Measurements from ENCODE around the gene TNFAIP8L3.

The TNFAIP8L3 gene

DNA sequence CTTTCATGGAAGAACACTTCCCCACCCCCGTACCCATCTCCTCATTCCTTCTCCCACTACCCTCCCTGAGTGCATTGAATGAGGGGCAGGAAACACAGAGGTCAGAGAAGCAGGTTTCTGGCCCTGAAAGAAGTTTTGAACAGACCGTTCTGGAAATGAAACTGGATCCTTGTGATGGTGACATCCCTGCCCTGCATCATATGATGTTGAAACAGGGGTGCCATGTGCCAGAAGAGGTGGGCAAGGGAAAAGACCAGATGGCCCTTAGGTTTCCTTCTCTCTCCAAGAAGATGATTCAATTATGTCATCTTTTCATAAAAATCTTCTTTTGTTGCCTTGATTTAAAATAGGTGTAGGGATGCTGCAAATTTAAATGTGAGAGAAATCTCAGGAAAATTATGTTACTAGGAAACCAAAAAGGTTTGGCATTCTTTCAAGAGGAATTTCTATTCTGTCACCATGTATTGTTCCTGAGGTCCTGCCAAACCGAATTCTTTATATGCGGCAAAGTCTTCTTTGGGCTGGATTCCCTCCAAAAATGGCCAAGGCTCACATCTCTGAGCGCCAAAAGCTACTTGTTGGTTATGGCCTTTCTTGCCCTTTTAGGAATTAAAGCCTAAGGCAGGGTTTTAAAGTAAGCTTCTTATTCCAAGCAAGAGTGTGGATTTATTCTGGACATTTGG lies 19.9 kb upstream of the TNFAIP8L3 start:
- DNase-seq = no peak

DNA sequence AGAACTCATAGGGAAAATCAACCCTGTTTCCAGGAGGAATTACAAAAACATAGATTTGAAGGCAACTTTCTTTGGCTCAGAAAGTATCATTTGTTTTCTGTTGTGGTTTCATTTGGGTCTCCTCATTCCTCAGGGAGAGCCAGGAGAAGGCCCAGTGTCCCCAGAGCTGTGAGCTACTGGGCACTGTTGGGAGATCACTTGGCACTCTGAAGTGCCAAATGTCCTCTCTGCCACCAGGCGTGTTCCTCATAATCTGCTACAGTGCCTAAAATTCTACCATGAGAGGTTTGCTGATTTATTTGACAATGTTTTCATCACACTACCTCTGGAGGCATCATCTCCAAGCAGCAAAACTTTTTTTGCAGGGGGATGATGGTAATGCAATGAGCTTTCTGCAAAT lies 17.4 kb upstream of the TNFAIP8L3 start:
- no peak for DNase-seq

DNA sequence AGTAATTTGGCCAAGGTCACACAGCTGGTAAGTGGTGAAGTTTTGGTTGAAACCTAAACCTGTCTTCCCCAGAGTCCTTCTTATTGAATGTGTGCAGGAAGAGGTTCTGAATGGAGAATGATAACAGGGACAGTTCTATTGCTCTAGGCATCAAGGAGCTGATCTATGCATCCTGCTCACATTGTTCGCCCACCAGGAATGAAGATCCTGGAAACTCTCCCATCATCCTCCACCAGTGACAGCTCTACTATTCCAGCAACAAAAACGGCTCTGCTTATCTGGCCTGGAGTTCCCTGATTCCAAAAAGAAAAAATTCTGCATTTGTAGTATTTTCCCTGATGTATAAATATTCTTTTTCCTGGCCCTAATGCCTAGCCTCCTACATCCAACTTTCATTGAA lies 16.4 kb upstream of the TNFAIP8L3 start:
- no peak for DNase-seq

DNA sequence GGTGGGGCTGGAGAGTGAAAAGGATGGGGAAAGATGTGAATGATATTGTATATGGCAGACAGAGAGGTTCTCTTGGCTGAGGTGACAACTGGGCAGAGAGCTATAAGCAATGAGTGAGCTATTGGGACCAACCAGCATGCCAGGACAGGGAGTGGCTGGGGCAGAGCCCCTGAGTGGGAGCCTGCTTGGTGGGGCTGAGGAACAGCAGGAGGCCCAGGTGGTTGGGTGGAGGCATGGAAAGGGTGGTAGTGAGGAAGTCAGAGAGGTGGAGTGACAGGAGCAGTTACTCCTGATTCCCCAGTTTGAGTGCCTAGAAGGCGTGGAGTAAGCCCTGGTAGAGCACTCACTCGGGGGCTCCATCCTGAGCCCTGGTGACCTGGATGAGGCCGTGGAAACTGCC lies 15.5 kb upstream of the TNFAIP8L3 start:
- DNase-seq = no peak

DNA sequence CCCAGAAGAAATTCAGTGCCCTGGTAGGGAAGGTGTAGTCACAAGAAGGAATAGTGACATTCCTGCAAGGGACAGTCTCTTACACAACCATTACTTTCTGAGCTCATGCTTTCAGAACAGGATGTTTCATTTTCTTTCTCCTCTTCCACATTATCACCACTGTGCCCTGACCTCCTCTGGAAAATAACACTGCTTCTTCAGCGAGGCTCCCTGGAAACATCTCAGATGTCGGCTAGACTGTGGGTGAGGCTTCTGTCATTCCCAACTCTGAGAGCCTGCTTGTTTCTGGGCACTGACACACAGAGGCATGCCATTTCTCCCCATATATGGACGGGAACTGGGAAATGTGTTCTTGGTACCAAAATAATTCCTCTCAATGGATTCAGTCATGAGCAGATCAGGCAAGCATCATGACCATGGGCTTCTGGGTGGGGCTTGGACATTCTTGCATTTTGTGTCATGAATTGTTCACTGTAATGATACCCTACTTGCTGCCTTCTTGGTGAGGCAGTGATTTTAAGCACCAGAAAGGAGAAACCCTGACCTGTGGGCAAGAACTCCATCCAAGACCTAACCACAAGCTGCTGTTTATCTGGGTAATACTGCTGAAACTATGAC lies 14.3 kb upstream of the TNFAIP8L3 start:
- DNase-seq = no peak

DNA sequence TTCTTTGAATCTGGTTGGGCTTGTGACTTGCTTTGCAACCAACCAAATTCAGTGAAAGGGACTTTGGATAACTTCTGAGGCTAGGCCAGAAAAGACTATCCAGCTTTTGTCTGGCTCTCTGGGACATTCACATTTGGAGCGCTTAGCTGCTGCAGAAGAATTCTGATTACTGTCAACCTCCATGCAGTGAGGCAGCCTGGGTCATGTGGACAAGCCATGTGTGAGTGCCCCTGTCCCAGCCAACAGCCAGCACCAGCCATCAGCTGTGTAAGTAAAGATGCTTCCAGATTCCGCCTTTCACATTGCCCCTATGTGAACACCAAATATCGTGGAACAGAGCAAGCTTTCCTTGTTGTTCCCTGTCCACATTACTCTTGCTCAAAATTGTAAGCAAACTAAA lies 12.9 kb upstream of the TNFAIP8L3 start:
- no peak for DNase-seq

DNA sequence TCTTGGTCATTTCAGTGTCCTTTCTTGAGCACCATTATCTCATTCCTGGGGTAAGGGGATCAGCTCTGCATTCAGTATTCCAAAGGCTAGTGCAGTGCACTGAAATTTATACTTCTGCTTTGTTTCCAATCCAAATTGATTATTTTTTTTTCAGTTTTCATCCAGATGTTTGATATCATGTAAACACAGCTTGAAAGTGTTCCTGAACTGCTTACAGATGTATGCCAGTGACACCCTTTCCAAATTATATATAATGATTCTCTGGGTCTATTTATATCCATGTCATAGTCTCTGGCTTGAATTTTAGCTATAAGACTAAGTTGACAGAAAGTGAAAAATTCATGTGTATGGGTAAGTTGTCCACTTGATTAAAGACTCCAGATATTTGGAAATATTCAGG lies 11.8 kb upstream of the TNFAIP8L3 start:
- no peak for DNase-seq

DNA sequence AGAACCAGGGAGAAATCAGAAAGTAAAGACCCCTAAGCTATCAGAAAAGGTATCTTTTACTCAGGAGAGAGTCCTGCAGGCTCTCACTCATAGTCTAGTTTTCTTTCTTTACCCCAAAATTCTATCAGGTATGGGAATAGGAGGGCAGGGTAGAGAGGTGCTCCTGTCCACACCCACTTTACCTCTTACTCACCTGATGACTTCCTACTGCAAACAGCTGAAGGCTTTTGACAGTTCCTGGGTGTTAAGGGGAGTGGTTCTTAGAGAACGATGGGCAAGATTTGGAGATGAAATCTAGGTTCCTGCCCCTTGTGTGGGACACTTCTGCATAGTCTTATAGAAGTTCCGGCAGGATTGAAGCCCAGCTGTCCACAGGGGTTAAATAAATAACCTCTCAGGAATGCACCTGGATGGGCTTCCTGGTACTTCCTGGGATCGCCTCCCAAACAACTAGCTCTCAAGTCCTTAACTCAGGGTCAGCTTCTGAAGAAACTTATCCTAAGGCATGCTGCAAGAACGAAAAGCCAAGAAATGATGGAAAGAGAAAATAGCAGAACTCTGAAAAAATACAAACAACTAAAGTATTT lies 10.8 kb upstream of the TNFAIP8L3 start:
- no peak for DNase-seq

DNA sequence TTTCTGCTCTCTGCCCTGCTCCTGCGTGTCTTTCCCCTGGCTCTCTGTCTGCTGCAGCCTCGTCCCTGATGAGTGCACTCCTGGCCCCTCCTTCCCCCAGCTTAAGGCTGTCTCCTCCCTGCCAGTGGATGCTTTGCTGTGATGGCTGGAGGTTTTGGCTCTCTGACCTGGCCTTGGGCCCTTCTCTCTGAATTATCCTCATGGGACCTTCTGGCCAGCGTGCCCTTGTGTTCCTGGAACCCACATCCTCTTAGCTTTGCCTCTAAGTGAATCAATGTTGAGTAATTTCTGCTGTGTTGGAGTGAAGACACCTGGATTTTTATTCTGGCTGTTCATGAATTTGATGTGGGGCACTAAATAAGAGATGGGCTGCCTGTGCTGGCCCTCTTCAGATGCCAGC lies 9.8 kb upstream of the TNFAIP8L3 start:
- DNase-seq = no peak

DNA sequence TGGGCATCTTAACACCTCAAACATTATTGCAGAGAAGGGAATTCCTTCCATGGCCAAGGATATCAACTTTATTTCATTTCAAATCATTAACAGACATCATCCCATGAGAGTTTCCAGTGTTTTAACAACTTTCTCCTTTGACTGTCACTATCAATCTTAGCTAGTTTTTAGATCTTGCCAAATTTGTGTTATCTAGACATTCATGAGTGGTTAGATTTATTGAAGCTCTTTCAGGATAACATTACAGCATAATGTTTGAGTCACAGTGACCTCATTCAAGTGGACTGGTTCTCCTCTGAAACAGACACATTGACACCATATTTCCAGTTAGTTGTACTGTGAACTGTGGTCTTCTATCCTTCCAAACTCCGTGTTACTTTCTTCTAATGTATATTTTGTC lies 8.6 kb upstream of the TNFAIP8L3 start:
- DNase-seq = no peak

DNA sequence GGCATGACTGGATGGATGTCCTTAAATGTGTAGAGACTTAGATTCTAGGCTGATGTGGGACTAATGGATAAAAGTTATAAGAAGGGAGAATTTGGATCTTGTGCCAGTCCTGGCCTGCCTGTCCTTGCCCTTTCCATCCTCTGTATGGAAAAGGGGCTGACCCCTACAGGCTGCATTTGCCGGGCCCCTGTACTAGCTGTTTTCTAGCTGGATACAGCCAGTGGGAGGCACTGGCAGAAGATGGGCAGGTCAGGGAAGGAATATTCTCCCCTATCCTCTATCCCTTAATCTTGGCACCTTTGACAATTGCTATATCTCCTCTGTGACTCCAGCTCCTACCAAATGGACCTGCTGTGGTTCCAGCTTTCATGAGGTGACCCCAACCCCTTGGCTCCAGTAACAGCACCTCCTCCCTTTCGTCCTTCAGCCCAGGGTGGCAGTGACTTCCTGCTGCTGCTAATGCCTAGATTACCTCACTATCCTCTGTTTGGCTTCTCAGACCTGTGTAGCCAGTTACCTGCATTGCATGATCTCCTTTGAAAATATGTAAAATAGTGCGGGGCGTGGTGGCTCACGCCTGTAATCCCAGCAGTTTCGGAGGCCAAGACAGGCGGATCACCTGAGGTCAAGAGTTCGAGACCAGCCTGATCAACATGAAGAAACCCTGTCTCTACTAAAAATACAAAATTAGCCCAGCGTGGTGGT lies 6.2 kb upstream of the TNFAIP8L3 start:
- no peak for DNase-seq

DNA sequence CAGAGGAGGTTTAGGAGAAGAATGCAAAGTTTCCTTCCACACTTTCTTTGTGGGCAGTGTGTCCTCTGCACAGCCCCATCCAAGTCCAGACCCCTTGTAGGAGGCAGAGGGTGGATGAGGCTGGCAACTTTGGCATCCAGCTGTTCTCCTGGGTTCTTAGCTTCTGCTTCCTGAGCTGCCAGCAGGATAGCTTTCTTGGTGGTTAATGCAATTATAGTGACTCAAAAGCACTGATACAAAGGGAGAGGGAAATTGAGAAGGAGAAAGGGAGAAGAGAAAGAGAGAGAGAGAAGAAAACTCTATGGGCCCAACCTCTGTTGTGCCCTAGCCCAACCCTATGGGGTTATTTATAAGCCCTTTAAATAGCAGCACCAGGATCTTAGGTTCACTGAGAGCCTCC lies 4.5 kb upstream of the TNFAIP8L3 start:
- no peak for DNase-seq

DNA sequence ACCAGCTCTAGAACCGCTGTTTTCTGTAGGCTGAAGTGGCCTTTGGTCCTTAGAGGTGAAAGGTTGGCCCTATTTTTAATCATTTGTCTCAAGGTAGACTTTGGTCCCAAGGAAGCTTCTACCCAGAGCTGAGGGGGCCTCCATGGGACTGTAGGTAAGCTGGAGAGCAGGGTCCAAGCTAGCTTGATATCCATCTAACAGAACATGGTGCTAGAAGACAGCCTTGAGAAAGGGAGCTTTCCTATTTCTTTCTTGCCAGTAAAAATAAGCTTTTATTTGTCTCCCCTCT lies 3.6 kb upstream of the TNFAIP8L3 start:
- no peak for DNase-seq

DNA sequence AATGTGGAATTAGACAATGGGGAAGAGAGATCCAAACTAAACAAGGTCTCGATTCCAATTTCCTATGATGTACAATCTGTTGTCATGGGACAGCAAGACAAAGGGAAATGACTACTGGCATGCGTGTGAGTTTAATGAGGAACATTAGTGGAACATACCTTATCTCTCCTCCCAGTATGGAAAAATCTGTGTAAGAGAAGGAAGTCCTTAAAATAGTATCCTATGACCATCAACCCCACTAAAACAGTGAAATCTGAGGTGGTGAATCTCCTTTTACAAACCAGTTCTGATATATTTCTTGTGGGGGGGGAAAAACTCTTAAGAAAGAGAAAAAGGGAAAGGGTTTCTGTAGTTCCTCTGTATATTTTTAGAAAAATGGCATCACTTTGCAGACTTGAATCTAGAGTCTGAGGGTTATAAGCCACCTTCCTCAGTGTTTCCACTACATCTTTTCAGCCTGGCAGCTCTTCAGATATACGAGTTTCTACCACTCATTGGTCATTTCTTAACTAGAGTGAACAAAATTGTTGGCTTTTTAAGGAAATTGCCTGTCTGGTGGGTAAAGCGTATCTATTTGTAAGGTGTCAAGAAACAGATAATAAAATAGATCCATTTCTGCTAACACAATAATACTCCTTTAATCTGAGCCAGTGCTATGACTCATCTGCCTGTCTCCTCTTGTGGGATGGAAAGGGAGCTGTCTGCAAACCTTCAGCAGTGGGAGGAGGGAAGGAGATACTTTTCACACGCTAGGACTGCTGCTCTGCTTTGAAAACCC lies 3.0 kb upstream of the TNFAIP8L3 start:
- no peak for DNase-seq

DNA sequence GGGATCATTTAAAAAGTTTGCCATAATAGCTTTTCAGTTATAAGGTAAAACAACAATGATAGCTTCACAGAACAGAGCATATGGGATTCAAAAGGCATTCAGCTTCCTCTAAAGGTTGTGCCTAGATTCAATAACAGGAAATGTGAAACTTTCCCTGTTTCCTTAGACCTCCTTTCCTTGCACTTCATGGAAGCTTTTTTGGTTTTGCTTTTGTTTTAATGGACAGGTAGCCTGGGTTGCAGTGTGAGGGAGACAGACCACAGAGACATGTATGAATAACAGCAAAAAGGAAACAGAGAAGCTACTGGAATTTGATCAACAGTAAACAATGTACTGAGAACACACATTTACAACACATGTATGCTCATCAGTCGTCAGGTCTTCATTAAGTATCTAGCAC lies 2.3 kb upstream of the TNFAIP8L3 start:
- no peak for DNase-seq

DNA sequence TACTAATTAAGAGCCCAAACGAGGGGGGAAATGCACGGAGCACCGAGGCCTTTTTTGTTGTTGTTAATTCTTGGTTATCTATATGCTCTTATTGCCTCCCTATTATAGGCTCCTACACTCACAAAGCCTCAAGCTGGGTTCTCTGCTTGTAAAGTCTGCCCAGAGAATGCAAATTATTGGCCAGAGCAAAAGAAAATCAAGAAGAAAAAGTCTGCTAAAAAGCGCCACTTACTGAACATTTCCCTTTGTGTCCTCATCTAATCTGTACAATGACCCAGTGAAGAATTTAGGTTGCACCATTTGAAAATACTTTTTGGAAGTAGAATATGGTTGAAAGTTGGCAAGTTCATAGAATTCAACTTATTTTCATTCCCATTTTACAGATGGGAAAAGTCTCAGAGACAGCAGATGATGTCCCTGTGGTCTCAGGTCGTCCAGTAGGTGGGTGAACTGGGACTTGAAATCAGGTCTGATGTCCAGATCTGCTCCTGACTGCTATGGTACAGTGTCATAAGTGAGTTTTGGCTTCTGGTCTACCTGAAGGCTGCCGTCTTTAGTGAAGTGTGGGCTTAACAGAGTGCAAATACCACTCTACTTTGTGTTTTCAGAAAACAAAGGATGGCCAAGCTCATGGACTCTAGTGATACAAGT lies 1.1 kb upstream of the TNFAIP8L3 start:
- no peak for DNase-seq

DNA sequence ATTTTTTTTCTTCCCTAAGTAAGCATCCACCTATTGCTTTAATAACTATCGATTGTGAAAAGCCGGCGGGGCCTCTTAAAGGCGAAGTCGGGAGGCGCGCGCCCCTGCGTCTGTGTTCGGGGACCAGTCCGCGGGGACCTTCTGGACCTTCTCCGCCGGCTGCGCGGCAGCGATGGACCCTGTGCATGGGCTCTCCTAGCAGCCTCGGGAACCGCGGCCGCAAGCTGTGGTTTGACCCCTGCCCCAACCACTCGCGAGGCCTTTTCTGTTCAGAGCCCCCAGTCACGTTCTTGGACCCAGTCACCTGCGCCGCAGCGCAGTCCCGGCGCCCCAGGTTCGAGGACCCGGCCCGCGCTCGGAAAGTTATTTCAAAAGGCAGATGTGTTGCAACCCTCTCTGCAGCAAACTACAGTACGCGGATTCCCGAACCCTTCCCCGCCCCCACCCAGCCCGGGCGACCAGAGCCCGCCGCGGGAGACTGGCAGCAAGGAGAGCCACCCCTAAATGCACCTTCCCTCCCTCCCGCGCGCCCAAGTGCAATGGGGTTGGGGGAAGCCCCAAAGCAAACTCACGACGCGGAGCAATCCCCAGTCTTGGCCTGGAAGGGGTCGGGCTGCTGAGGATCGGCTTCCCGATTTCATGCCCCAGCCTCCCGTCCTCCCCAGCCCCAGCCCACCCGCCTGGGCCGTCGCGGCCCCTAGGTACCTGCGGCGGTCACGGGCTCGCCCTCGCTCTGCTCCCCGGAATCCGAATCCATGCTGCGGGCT lies 684 bp downstream of the TNFAIP8L3 start:
- no peak for DNase-seq

DNA sequence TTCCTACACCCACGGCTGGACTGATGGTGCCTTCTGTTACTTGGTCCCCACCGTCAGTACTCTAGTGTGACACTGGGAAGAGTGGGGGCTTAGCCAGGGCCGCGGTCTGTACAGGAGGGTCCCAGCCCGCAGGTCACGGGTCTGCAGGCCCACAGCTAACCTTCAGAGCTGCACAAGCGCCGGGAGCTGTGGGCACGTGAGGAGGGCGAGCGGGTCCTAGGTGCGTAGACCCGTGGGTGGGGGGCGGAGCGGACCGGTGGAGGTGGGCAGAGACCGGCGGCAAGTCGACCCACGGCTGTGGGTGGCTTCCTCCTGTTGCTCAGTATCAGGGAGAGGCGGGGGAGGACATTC lies 1.2 kb downstream of the TNFAIP8L3 start:
- DNase-seq = no peak

DNA sequence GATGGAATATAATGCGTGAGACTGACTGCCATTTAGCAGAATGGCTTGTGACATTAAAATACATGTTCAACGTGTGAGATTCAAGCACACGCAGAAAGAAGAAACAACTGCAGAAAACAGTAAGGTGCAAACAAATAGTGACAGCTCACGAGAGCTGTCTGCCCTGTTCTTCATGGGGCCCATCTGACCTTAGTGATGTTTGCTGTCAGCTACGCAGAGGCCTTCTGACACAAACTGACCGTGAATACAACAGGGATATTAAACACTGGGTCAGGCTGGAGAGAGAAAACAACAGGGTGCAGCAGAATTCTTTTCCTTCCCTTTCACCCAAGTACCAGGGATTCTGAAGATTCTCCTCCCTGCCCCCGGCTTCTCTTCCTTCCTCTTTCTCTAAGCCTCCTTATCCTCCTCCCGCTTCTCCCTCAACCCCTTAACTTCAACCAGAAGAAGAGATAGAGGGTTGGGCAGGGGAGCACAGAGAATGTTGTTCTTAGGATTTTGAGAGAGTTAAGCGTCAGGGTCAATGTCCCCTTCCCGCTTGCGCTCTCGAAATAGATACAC lies 2.1 kb downstream of the TNFAIP8L3 start:
- DNase-seq = no peak

DNA sequence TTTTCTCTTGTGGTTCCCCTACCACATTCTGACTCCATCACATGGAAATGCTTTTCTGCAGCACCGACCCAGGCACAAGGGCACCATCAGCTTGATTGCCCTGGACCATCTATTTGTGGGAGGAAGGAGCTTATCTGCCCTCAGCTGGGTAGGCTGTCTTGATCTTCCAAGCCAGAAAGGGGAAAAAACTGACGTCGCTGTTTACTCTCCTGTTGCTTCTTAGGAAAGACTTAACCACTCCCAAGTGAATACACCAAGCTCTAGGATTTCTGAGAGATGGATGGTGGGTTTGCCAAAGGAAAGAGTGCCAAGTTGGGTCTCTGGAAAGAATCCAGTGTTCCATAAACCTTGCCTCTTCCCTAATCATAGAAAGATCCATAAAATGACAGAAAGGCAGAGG lies 4.0 kb downstream of the TNFAIP8L3 start:
- no peak for DNase-seq

DNA sequence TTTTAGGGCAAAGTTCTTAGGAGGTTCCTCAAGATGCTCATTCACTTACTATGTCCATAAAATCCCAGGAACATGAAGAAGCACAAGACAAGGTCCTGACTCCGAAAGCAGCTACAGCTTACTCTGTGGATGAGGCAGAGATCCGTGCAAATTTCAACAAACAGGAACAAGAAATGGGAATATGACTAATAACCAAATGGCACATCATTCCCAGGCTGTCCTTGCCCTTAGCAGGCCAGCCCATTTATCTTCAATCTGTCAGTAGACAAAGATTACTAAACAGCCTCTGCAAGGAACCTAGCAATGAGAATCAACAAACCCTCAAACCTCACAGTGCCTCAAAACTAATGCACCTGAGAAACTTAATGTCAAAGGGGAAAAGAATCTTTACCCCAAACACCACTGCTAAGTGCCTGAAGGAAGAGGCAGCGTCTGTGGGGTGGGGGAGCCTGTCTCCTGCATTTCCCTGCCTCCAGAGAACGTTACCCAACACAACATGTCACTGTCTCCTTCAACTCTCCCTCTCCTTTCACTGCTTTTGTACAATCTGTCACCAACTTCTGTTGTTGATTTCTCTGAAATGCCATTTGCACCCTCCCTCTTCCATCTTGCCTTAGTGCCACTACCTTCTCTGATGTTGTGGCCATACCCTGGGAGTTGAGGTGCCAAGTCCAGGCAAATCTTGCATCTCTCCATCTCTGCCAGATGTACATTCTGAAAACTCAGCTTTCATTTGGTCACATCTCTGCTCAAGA lies 4.8 kb downstream of the TNFAIP8L3 start:
- DNase-seq = no peak

Data from NCI-H748 treated with DMSO at 0.1 percent for 48 hours (cell line).